Measurements from ENCODE around the gene ADAM33. TPM values are rescaled to one million over a fixed set of nuclear protein-coding genes. Genes with fewer than 3 reads are reported as not detected.

The ADAM33 gene
- total RNA-seq, 2 donors from 2014 or later: 3.0 to 3.3 TPM

GRCh38 chr20:3669710-3670367, 12.0 kb downstream of the ADAM33 start:
- Mint-ChIP-seq H3K27ac (no peak overlapping the region), H3K4me3 (no peak overlapping the region), H3K4me1 (peaks cover 2% of the 10 kb centered on the region), H3K9me3 (no peaks in the 10 kb centered on the region), H3K36me3 (ENCODE audit: low read depth) (no peaks in the 10 kb centered on the region), H3K27me3 (ENCODE audit: insufficient read depth) (peaks cover 51% of the 10 kb centered on the region)
- H3K27ac ChIP-seq (ENCODE audit: low read depth, low read length): no peak overlapping the region
- no peaks in the 10 kb centered on the region for H3K9me3 ChIP-seq (ENCODE audit: control insufficient read depth, low read length)
- no peak for TF ChIP-seq CTCF (conservative IDR thresholded peaks at IDR 0.05)
- H3K36me3 ChIP-seq (ENCODE audit: control insufficient read depth, insufficient read depth, low read length): no peaks in the 10 kb centered on the region
- H3K9ac ChIP-seq (ENCODE audit: extremely low read depth, low read length, poor library complexity, severe bottlenecking): no peak overlapping the region
- WGBS, 2 experiments (ENCODE audit: insufficient coverage in 1 of 2, insufficient read length in 1 of 2): 87 to 100% methylated on average over 2 to 13 of the region's 13 CpGs
- no peaks in the 10 kb centered on the region for H3K27me3 ChIP-seq (ENCODE audit: control insufficient read depth, insufficient read depth, low read length, poor library complexity, severe bottlenecking)
- H3K4me3 ChIP-seq (ENCODE audit: low read length): no peak overlapping the region
- H3K4me1 ChIP-seq (ENCODE audit: control insufficient read depth, insufficient read depth, low read length): no peaks in the 10 kb centered on the region
- no peak for DNase-seq

GRCh38 chr20:3667434-3668037, 14.3 kb downstream of the ADAM33 start:
- no peak overlapping the region for H3K27ac Mint-ChIP-seq
- Histone ChIP-seq H3K4me1 (ENCODE audit: control insufficient read depth, insufficient read depth, low read length) (no peaks in the 10 kb centered on the region), H3K27ac (ENCODE audit: low read depth, low read length) (no peak overlapping the region), H3K4me3 (ENCODE audit: low read length) (no peak overlapping the region), H3K36me3 (ENCODE audit: control insufficient read depth, insufficient read depth, low read length) (no peaks in the 10 kb centered on the region), H3K9me3 (ENCODE audit: control insufficient read depth, low read length) (no peaks in the 10 kb centered on the region), H3K27me3 (ENCODE audit: control insufficient read depth, insufficient read depth, low read length, poor library complexity, severe bottlenecking) (peaks cover 10% of the 10 kb centered on the region), H3K9ac (ENCODE audit: extremely low read depth, low read length, poor library complexity, severe bottlenecking) (no peak overlapping the region)
- TF ChIP-seq CTCF (conservative IDR thresholded peaks at IDR 0.05): no peak
- peaks cover 54% of the 10 kb centered on the region for H3K27me3 Mint-ChIP-seq (ENCODE audit: insufficient read depth)
- H3K4me3 Mint-ChIP-seq: no peak overlapping the region
- 94 to 96% methylated on average over 2 to 6 of the region's 8 CpGs for WGBS, 2 experiments (ENCODE audit: insufficient coverage in 1 of 2, insufficient read length in 1 of 2)
- no peaks in the 10 kb centered on the region for H3K9me3 Mint-ChIP-seq
- peaks cover 2% of the 10 kb centered on the region for H3K4me1 Mint-ChIP-seq
- no peak for DNase-seq
- no peaks in the 10 kb centered on the region for H3K36me3 Mint-ChIP-seq (ENCODE audit: low read depth)

- no peaks in the 10 kb centered on the region for H3K4me1 ChIP-seq (ENCODE audit: control insufficient read depth, insufficient read depth, low read length)
- WGBS, 2 experiments (ENCODE audit: insufficient coverage in 1 of 2, insufficient read length in 1 of 2): 89 to 95% methylated on average over 1 to 2 of the region's 2 CpGs
- no peak overlapping the region for H3K9ac ChIP-seq (ENCODE audit: extremely low read depth, low read length, poor library complexity, severe bottlenecking)
- DNase-seq: no peak
- peaks cover 57% of the 10 kb centered on the region for H3K27me3 Mint-ChIP-seq (ENCODE audit: insufficient read depth)
- H3K27ac Mint-ChIP-seq: no peak overlapping the region
- peaks cover 3% of the 10 kb centered on the region for H3K9me3 Mint-ChIP-seq
- no peak overlapping the region for H3K4me3 Mint-ChIP-seq
- peaks cover 3% of the 10 kb centered on the region for H3K4me1 Mint-ChIP-seq
- no peaks in the 10 kb centered on the region for H3K9me3 ChIP-seq (ENCODE audit: control insufficient read depth, low read length)
- no peaks in the 10 kb centered on the region for H3K36me3 Mint-ChIP-seq (ENCODE audit: low read depth)
- no peak for TF ChIP-seq CTCF (conservative IDR thresholded peaks at IDR 0.05)
- H3K4me3 ChIP-seq (ENCODE audit: low read length): no peak overlapping the region
- no peak overlapping the region for H3K27ac ChIP-seq (ENCODE audit: low read depth, low read length)
- peaks cover 46% of the 10 kb centered on the region for H3K27me3 ChIP-seq (ENCODE audit: control insufficient read depth, insufficient read depth, low read length, poor library complexity, severe bottlenecking)
- H3K36me3 ChIP-seq (ENCODE audit: control insufficient read depth, insufficient read depth, low read length): no peaks in the 10 kb centered on the region
Observed at GRCh38 chr20:3663858-3664257, 18.0 kb downstream of the ADAM33 start.
